BJ (cell line): Measurements from ENCODE around the gene ENO1. TPM values are rescaled to one million over a fixed set of nuclear protein-coding genes. Genes with fewer than 3 reads are reported as not detected.

Source experiments
- CTCF ChIA-PET: fragments of 350-600 bp; formaldehyde crosslinking; extraction: SDS; loops from one replicate; lab custom pipeline; 2021; ENCODE audit warnings: antibody characterized with exemption, inconsistent platforms; lab: Yijun Ruan, JAX
- POLR2A ChIA-PET: fragments of 300-600 bp; sonication (Branson Sonifier 250); formaldehyde crosslinking; extraction: SDS; loops from one replicate; lab custom pipeline; 2021; ENCODE audit warnings: antibody characterized with exemption; lab: Charles Lee
- DNase-seq: peaks from one replicate; pipeline ENCODE4 v3.0.0-alpha.2; 2011; ENCODE audit warnings: low read depth
- H3K27me3 ChIP-seq: 2 replicates; pipeline ENCODE4 v1.6.0; 2011; ENCODE audit warnings: low read length; ENCODE audit not compliant: control insufficient read depth, insufficient read depth
- H3K36me3 ChIP-seq: 2 replicates; pipeline ENCODE4 v1.5.1; 2011; ENCODE audit warnings: low read length; ENCODE audit not compliant: control insufficient read depth, insufficient read depth
- H3K4me3 ChIP-seq: 2 replicates; pipeline ENCODE4 v1.5.1; 2011; ENCODE audit warnings: low read depth, mild to moderate bottlenecking, control low read depth, low read length
- CTCF ChIP-seq: IDR thresholded peaks from 2 replicates; pipeline ENCODE4 v1.5.1; 2011; ENCODE audit warnings: low read depth, mild to moderate bottlenecking, control low read depth, inconsistent platforms, low read length, moderate library complexity; ENCODE audit not compliant: insufficient read depth
- polyA plus RNA-seq: library from polyadenylated mRNA; depleted of rRNA; stranded (reverse); fragments of >200 nt; gene quantifications from 2 replicates; pipeline ENCODE4 v1.2.3, GENCODE V29; 2011

ENO1 gene
- polyA plus RNA-seq, 1 experiment = 2,253 TPM

GRCh38 chr1:8863794-8864233 lies 14.7 kb downstream of the ENO1 start:
- H3K4me3 ChIP-seq = no peak overlapping the region
- peaks cover 65% of the 10 kb centered on the region for H3K36me3 ChIP-seq
- H3K27me3 ChIP-seq = no peaks in the 10 kb centered on the region
- ChIA-PET CTCF (interaction anchor here (0.7 to 6.7 kb wide), 3 partner anchors 9 to 39 kb away, joined by 3 to 44 read pairs (median 3); no protein-coding TSS in a partner anchor), POLR2A (no interaction called here)
- DNase-seq = no peak
- no peak for TF ChIP-seq CTCF

- ChIA-PET CTCF (interaction anchor here (1.2 to 6.7 kb wide), 4 partner anchors 10 to 126 kb away, joined by 3 to 44 read pairs (median 4); no protein-coding TSS in a partner anchor), POLR2A (no interaction called here)
- no peak for DNase-seq
- Histone ChIP-seq H3K27me3 (no peaks in the 10 kb centered on the region), H3K36me3 (peaks cover 62% of the 10 kb centered on the region), H3K4me3 (no peak overlapping the region)
- TF ChIP-seq CTCF = no peak
Observed at GRCh38 chr1:8863138-8863537, 15.3 kb downstream of the ENO1 start.

GRCh38 chr1:8862528-8862927 lies 16.0 kb downstream of the ENO1 start:
- peaks cover 57% of the 10 kb centered on the region for H3K36me3 ChIP-seq
- TF ChIP-seq CTCF = peak; percentile 64
- POLR2A ChIA-PET = no interaction called here
- no peak overlapping the region for H3K4me3 ChIP-seq
- DNase-seq = no peak
- no peaks in the 10 kb centered on the region for H3K27me3 ChIP-seq
- CTCF ChIA-PET = interaction anchor here (1.0 to 6.7 kb wide), 6 partner anchors 11 to 127 kb away, joined by 3 to 44 read pairs (median 4); no protein-coding TSS in a partner anchor

- TF ChIP-seq CTCF = no peak
- CTCF ChIA-PET = interaction anchor here (1.3 to 6.7 kb wide), 6 partner anchors 7 to 241 kb away, joined by 3 to 49 read pairs (median 11); no protein-coding TSS in a partner anchor
- POLR2A ChIA-PET = interaction anchor here (1.3 kb wide), 1 partner anchor 13 kb away, joined by 3 read pairs; no protein-coding TSS in a partner anchor
- Histone ChIP-seq H3K4me3 (no peak overlapping the region), H3K27me3 (no peaks in the 10 kb centered on the region), H3K36me3 (peaks cover 49% of the 10 kb centered on the region)
- no peak for DNase-seq
Observed at GRCh38 chr1:8860738-8861516, 17.6 kb downstream of the ENO1 start.
